ENCODE results near the gene FER. TPM values are rescaled to one million over a fixed set of nuclear protein-coding genes. Genes with fewer than 3 reads are reported as not detected.

Gene FER
- total and polyA plus RNA-seq, 2 experiments from 2014 or later: 10.6 to 29.4 TPM

DNA sequence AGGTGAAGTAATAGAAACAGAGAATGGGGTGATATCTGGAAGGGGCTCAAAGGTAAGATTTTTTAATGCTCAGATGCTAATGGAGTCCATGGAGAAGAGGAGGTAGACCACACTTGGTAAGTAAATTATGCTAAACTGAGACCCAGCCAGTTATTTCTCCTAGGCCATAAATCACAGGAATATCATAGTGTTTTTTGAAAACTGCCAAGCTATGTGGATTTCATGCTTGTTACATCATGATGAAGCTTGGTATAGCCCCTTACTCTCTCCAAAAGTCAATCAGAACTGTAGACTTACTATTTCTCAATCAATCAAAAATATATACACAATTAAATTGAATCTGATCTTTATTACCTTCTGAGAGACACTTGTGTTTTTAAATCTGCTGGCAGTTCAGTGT lies 409.2 kb downstream of the FER start:
- no peak for TF ChIP-seq CTCF (IDR thresholded peaks at IDR 0.05; ENCODE audit: poor library complexity)
- TF ChIP-seq EZH2phosphoT487 (IDR thresholded peaks at IDR 0.05; ENCODE audit: low read depth, severe bottlenecking, unreplicated experiment): no peak
- no peak for TF ChIP-seq EZH2 (IDR thresholded peaks at IDR 0.05; ENCODE audit: borderline replicate concordance)
- Histone ChIP-seq H3K4me3 (no peak overlapping the region), H3K4me1 (ENCODE audit: insufficient read depth) (no peaks in the 10 kb centered on the region), H3K27me3 (no peaks in the 10 kb centered on the region), H3K79me2 (no peaks in the 10 kb centered on the region), H3K9me3 (ENCODE audit: low read depth) (no peaks in the 10 kb centered on the region), H3K4me2 (no peak overlapping the region), H3K27ac (no peak overlapping the region), H3K9me2 (replicated peaks; ENCODE audit: insufficient read depth) (no peaks in the 10 kb centered on the region), H3K36me3 (replicated peaks; ENCODE audit: insufficient read depth, low read depth) (no peaks in the 10 kb centered on the region), H4K20me1 (ENCODE audit: insufficient read depth, poor library complexity, severe bottlenecking) (no peaks in the 10 kb centered on the region), H2AFZ (no peak overlapping the region)
- no peak for DNase-seq (ENCODE audit: low spot score)

- no peak overlapping the region for H3K4me3 ChIP-seq
- H3K9me2 ChIP-seq (replicated peaks; ENCODE audit: insufficient read depth): no peaks in the 10 kb centered on the region
- H2AFZ ChIP-seq: no peak overlapping the region
- no peaks in the 10 kb centered on the region for H3K27me3 ChIP-seq
- H3K9me3 ChIP-seq (ENCODE audit: low read depth): no peaks in the 10 kb centered on the region
- no peak overlapping the region for H3K4me2 ChIP-seq
- TF ChIP-seq EZH2phosphoT487 (IDR thresholded peaks at IDR 0.05; ENCODE audit: low read depth, severe bottlenecking, unreplicated experiment) (no peak), CTCF (IDR thresholded peaks at IDR 0.05; ENCODE audit: poor library complexity) (no peak), EZH2 (IDR thresholded peaks at IDR 0.05; ENCODE audit: borderline replicate concordance) (no peak)
- no peaks in the 10 kb centered on the region for H4K20me1 ChIP-seq (ENCODE audit: insufficient read depth, poor library complexity, severe bottlenecking)
- no peaks in the 10 kb centered on the region for H3K79me2 ChIP-seq
- DNase-seq (ENCODE audit: low spot score): no peak
- H3K36me3 ChIP-seq (replicated peaks; ENCODE audit: insufficient read depth, low read depth): no peaks in the 10 kb centered on the region
- 93% methylated on average over 3 of the region's 3 CpGs for WGBS (ENCODE audit: low lambda C conversion rate, missing lambda C conversion rate)
- no peaks in the 10 kb centered on the region for H3K4me1 ChIP-seq (ENCODE audit: insufficient read depth)
- H3K27ac ChIP-seq: no peak overlapping the region
Measured at GRCh38 chr5:109160468-109160867, 412.8 kb downstream of the FER start.

- Histone ChIP-seq H3K79me2 (no peaks in the 10 kb centered on the region), H3K4me3 (no peak overlapping the region), H3K9me3 (ENCODE audit: low read depth) (no peaks in the 10 kb centered on the region), H3K27ac (no peak overlapping the region), H3K27me3 (no peaks in the 10 kb centered on the region), H3K4me1 (ENCODE audit: insufficient read depth) (no peaks in the 10 kb centered on the region), H3K4me2 (no peak overlapping the region), H2AFZ (no peak overlapping the region), H3K36me3 (replicated peaks; ENCODE audit: insufficient read depth, low read depth) (no peaks in the 10 kb centered on the region), H3K9me2 (replicated peaks; ENCODE audit: insufficient read depth) (no peaks in the 10 kb centered on the region), H4K20me1 (ENCODE audit: insufficient read depth, poor library complexity, severe bottlenecking) (no peaks in the 10 kb centered on the region)
- no peak for DNase-seq (ENCODE audit: low spot score)
- TF ChIP-seq EZH2 (IDR thresholded peaks at IDR 0.05; ENCODE audit: borderline replicate concordance): no peak
- no peak for TF ChIP-seq CTCF (IDR thresholded peaks at IDR 0.05; ENCODE audit: poor library complexity)
- no peak for TF ChIP-seq EZH2phosphoT487 (IDR thresholded peaks at IDR 0.05; ENCODE audit: low read depth, severe bottlenecking, unreplicated experiment)
- 96% methylated on average over 4 of the region's 4 CpGs for WGBS (ENCODE audit: low lambda C conversion rate, missing lambda C conversion rate)
Measured at GRCh38 chr5:109161914-109162683, 414.4 kb downstream of the FER start.
